Left cardiac atrium (tissue), 4 donors: ENCODE measurements around the gene ABHD11. TPM values are rescaled to one million over a fixed set of nuclear protein-coding genes. Genes with fewer than 3 reads are reported as not detected.
"Not testable (repeated sequence)": the region's sequence is repeated elsewhere in the genome, so short reads cannot be mapped to it uniquely, and the experiment has no call there.

Experiments used
- ATAC-seq, 2 donors: fragments of 200-7000 bp; cut with Tn5 transposase; one replicate each; pipeline ENCODE4 v1.9.1; 2020; ENCODE audit warnings: mild to moderate bottlenecking in 2 of 2, moderate library complexity in 2 of 2
- DNase-seq: peaks from one replicate; pipeline ENCODE4 v3.0.0-alpha.2; 2020
- intact Hi-C, 2 donors: fragments of 100-400 bp; cut with DNase I; formaldehyde crosslinking; loops; one replicate each; pipeline versions ENCODE4 v1.14.1 to v1.15.1; 2022 to 2023
- total RNA-seq, 2 donors: library from RNA; stranded (reverse); fragmentation: NEBNext Ultra II Directional; extraction: Animal tissue kit (Norgen Biotek cat#: 25700); gene quantifications; one replicate each; pipeline ENCODE4 v1.2.1, GENCODE V29; 2021
- donor health status: DM: no; HTN: yes; CAD: no.
- donor health status: DM: no; HTN: yes; CAD: no; lungs with severe emphysema.
- donor health status: DM: yes; HTN: yes; CAD: no.
- donor health status: Dilated cardiomyopathy.

Gene ABHD11
- total RNA-seq, 2 donors from 2014 or later = 22.6 to 27.4 TPM

GRCh38 chr7:73723813-73724212 lies 14.8 kb downstream of the ABHD11 start:
- ATAC-seq = no peak
- intact Hi-C loops = loop anchor here in 1 of 2 donors (5.0 kb wide), 1 partner anchor 52 kb away; no protein-coding TSS in a partner anchor
- DNase-seq = no peak

- ATAC-seq = no peak
- DNase-seq = no peak
- intact Hi-C loops = loop anchor here in 1 of 2 donors (5.0 kb wide), 1 partner anchor 50 kb away; no protein-coding TSS in a partner anchor
These were observed 15.8 kb downstream of the ABHD11 start for GRCh38 chr7:73722785-73723184.

DNA sequence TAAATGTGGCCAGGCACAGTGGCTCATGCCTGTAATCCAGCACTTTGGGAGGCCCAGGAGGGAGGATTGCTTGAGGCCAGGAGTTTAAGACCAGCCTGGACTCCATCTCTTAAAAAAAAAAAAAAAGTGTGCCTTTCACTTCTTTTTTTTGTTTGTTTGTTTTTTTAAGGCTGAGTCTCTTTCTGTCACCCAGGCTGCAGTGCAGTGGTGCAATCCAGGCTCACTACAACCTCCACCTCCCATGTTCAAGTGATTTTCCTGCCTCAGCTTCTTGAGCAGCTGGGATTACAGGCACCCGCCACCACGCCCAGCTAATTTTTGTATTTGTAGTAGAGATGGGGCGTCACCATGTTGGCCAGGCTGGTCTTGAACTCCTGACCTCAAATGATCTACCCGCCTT lies 16.4 kb downstream of the ABHD11 start:
- not testable (repeated sequence) for ATAC-seq, DNase-seq
- intact Hi-C loops = loop anchor here in 1 of 2 donors (5.0 kb wide), 1 partner anchor 50 kb away; no protein-coding TSS in a partner anchor

GRCh38 chr7:73721377-73721817 lies 17.2 kb downstream of the ABHD11 start:
- intact Hi-C loops = loop anchor here in 1 of 2 donors (5.0 kb wide), 1 partner anchor 49 kb away; no protein-coding TSS in a partner anchor

DNA sequence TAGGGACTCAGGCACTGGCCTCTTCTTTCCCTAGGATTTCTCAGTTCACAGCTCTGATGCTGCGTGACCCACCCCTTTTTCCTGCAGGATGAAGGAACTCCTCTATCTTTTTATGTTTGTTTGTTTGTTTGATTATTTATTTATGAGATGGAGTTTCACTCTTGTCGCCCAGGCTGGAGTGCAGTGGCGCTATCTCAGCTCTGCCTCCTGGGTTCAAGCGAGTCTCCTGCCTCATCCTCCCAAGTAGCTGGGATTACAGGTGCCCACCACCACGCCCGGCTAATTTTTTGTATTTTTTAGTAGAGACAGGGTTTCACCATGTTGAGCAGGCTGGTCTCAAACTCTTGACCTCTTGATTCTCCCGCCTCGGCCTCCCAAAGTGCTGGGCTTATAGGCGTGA lies 18.2 kb downstream of the ABHD11 start:
- intact Hi-C loops = loop anchor here in 1 of 2 donors (5.0 kb wide), 1 partner anchor 48 kb away; no protein-coding TSS in a partner anchor
- DNase-seq = not testable (repeated sequence)

More at GRCh38 chr7:73721377-73721817, 17.2 kb downstream of the ABHD11 start:
- ATAC-seq (peak; percentile 55 to 76), DNase-seq (peak; percentile 72)

DNA sequence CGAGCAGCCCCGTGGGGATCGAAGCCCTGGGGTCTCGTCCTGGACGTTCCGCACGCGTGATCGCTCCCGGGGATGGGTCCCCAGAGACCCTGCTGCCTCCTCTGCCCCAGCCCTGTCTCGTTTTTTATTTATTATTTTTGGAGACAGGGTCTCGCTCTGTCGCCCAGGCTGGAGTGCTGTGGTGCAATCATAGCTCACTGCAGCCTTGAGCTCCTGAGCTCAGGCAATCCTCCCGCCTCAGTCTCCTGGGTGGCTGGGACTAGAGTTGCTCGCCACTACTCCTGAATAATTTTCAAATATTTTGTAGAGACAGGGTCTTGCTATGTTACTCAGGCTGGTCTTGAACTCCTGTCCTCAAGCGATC lies 18.8 kb downstream of the ABHD11 start:
- peak in 1 of 2 donors; percentile 2 for ATAC-seq
- no peak for DNase-seq
- intact Hi-C loops = loop anchor here in 1 of 2 donors (5.0 kb wide), 1 partner anchor 47 kb away; no protein-coding TSS in a partner anchor

More for the DNA sequence above, 18.2 kb downstream of the ABHD11 start:
- not testable (repeated sequence) for ATAC-seq

GRCh38 chr7:73718905-73719805 lies 19.4 kb downstream of the ABHD11 start, which contains the start of gene STX1A:
Gene STX1A (minus strand): TSS chr7:73719669. CDS start chr7:73719631, 38 bp downstream.
- peak; percentile 78 for DNase-seq
- intact Hi-C loops = no loop called here

DNA sequence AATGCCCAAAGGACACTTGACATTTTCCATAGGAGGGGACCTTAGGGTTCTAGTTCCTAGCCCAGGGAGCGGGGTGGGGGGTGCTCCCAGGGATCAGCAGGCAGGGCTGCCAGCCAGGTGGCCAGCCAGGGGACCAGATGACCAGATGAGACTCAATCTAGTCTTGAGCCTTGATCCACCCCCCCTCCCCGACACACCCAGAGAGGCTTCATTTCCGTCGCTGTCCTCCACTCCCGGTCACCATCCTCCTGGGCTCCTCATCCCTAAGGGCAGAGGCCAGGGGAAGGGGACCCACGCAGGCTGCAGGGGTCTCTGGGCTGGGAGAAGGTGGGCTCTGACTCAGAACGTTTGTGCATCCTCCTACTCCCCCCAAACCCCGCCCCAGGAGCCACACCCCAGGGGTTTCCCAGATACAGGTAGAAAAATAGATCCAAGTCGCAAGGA lies 20.1 kb downstream of the ABHD11 start:
- intact Hi-C loops = no loop called here
- ATAC-seq (no peak), DNase-seq (no peak)

More at GRCh38 chr7:73718905-73719805, 19.4 kb downstream of the ABHD11 start, which contains the start of gene STX1A:
- ATAC-seq = peak; percentile 86 to 90

GRCh38 chr7:73717991-73718405 lies 20.6 kb downstream of the ABHD11 start:
- ATAC-seq = no peak

DNA sequence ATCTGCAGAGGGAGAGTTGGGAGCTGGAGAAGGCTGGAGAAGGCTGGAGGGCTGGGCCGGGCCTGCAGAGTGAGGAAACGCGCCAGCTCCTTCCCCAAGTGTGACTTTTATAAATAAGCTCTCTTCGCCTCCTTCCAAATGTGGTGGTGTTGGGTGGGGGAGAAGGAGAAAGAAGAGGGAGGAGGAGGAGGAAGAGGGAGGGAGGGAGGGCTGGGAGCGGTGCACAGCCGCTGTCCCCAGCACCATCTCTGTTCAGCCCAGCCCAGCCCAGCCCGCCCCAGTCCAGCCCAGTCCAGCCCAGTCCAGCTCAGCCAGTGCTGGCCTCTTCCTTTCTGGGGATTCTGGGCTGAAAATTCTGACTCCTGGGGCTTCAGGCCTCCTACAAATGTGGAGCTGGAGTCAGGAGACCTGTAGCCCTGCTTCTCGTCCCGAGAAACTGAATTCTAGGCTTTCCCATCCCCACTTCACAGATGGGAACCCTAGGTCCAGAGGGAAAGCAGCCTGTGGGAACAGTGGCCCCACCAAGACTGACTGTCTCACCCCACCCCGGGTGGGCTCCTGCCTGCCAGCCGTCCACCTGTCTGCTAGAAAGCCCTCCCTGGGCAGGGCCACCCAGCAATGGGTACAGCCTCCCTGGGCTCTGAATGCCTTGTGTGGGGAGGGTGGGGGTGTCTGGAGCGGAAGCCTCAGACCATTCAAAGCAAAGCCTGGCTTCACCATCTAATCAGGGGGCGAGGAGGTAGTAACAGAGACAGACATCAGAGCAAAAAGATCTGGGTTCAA lies 21.4 kb downstream of the ABHD11 start:
- DNase-seq (no peak), ATAC-seq (no peak)
- intact Hi-C loops = no loop called here

More at GRCh38 chr7:73717991-73718405, 20.6 kb downstream of the ABHD11 start:
- peak; percentile 51 for DNase-seq
- intact Hi-C loops = no loop called here

DNA sequence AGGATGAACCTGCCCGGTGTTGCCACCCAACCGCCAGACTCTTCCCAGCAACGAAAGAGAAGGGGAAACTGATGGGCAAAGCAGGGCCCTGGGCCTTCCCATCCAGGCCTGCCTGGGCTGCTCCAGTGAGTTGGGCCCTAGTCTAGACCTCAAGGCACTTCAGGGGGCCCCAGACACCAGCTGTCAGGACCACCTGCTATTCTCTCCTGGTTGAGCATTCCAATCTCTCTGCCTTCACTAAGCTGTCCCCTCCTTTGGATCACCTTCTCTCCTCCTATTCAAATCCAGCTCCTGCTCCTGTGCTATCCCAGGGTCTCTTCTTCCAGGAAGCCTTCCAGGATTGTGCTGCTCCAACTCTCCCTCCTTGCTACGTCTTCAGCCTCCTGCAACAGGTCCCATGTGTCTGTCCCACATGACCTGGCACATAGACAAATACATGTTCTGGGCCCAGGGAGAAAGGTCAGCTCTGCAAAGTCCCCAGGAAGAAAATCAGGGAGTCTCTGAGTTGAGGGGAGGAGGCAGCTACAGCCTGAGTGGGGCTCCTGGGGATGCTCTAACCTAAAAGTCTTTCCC lies 22.2 kb downstream of the ABHD11 start:
- no peak for ATAC-seq
- intact Hi-C loops = no loop called here
- DNase-seq = no peak

DNA sequence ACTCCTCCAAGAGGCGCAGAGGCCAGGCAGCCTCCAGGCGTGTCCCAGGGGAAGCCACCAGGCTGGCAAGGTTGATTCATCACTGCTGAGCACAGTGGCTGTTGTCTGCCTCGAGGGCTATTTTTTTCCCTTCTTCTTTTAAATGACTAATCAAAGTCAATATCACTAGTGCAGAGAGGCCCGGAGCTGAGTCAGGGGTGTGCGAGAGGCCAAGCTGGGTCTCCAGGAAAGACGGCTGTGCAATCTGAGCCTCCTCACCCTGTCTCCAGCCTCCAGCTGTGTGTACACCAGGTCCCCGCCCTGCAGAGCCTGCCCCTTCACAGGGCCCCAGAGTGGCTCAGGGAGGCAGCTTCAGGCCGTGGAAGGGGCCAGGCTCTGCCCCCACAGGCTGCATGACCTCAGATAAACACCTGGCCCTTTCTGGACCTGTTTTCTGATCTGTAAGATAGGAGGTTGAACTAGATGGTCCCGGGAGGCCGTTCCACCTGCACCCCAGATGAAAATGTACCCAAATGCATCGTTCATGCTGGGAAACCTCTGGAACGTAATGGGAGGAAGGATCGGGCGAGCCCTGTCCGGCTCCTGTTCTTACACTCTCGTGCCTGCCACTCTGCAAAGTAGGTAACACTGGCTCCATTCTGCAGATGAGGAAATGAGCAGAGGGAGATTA lies 22.8 kb downstream of the ABHD11 start:
- ATAC-seq (peak in 1 of 2 donors; percentile 10), DNase-seq (no peak)
- intact Hi-C loops = no loop called here

GRCh38 chr7:73713319-73713718 lies 25.3 kb downstream of the ABHD11 start:
- ATAC-seq, intact Hi-C loops, DNase-seq: not testable (repeated sequence)

GRCh38 chr7:73712773-73713172 lies 25.8 kb downstream of the ABHD11 start:
- DNase-seq (no peak), ATAC-seq (no peak)
- intact Hi-C loops = no loop called here

DNA sequence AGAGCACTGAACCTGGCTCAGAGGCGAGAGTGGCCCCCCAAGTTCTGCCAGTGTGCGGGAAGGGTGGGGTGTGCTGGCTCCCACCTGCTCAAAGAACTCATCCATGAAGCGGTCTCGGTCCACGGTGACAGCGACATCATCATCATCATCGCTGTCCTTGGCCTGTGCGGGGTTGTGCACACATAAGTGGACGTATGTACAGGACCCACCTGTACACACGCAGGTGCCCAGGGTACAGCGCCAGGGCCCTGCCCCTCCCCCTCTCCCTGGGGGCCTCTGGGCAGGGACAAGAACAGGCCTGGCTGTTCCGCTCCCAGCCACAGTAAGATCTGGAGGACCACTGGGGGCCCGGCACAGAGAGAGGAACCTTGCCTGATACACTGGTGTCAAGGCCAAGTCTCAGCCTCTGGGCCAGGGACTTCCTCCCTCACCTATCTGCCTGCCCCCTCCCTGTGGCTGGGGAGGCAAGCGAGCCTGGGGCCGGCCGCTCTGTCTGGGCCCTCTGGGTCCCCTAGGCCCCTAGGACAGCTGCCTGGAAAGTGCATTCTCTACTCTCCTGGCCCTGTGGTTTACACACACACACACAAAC lies 29.5 kb downstream of the ABHD11 start:
- ATAC-seq (no peak), DNase-seq (no peak)
- intact Hi-C loops = no loop called here

DNA sequence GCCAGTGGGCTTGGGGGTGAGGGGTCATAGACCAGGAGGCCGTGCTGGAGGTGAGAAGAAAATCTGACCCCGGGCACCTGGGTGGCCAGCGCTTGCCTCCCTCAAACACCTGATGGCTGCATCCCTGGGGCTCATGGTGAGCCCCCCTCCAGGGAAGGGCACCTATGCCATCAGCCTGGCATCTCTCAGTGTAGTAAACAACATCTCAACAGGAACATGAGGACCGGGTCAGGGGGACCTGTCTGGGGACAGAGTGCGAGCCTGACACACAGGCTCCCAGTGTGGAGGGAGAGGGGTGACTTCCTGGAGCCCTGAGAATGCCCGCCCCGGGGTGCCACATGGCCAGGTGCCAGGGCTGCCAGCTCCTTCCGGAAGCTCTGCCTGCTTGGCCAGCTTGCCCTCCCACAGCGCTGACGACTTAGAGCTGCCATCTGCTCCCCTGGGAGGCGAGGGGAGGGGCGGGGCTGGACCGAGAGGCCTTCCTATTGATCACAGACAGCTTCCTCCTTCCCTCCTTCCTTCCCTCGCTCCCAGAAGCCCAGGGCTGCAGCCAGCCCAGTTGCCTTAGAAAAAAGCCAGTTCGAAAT lies 31.5 kb downstream of the ABHD11 start:
- no peak for DNase-seq
- no peak for ATAC-seq
- intact Hi-C loops = no loop called here
